ENCODE data around the gene DPF3. TPM values are rescaled to one million over a fixed set of nuclear protein-coding genes. Genes with fewer than 3 reads are reported as not detected.

Gene DPF3
- total RNA-seq, 1 donor from 2014 or later, result 1.1 TPM

DNA sequence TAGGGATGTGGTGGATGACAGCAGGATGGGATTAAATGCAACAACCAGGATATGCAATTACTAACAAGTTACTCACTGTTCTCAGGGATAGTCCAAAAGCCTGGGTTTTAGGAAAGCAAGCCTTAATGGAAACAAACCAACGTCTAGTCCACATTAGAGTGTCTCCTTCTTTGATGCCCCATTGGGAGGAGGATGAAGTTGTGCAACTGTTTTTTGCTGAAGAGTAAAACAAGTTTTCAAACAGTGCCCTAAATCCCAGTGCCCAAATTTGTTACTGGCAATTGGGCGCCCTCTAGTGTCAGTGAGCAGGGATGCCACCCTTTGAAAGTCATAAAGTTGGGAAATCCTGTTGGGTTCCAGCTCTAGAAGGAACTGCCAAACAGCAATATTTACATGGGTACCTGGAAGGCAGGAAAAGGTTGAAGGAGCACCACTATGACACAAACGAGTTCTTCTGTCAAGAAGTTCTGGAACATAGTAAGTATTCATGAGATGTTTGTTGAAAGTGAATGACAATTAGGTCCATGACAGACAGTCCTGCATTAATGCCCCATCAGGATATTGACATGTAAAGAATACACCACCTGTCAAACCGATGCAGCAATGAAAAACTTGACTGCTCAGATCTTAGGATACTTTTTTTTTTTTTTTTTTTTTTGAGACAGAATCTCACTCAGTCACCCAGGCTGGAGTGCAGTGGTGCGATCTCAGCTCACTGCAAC, 11.1 kb upstream of the DPF3 start:
- peak; percentile 96 for TF ChIP-seq CTCF (IDR thresholded peaks at IDR 0.05)
- Mint-ChIP-seq H3K4me1 (ENCODE audit: low read depth) (peaks cover 42% of the 10 kb centered on the region), H3K36me3 (ENCODE audit: low read depth) (no peaks in the 10 kb centered on the region), H3K27ac (ENCODE audit: unreplicated experiment) (no peak overlapping the region), H3K4me3 (ENCODE audit: unreplicated experiment) (no peak overlapping the region), H3K9me3 (ENCODE audit: low read depth) (peaks cover 6% of the 10 kb centered on the region), H3K27me3 (ENCODE audit: low read depth) (no peaks in the 10 kb centered on the region)
- DNase-seq (ENCODE audit: low spot score), result no peak

DNA sequence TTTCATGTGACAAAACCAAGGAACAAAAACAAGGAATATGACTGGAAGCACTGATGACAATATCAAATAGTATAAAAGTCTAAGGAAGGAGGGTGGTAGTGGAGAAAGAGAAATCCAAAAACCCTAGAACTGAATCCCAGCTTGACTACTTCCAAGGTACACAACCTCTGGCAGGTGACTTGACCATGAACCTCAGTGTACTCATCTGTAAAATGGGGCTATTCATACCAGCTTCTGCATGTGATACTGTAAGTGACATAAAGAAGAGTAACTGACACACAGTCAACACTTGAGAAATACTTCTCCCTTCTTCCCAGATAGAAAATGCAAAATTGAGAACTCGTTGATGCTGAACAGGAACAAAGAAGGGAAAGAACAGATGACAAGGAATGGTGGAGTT, 10.3 kb upstream of the DPF3 start:
- H3K4me3 Mint-ChIP-seq (ENCODE audit: unreplicated experiment), result no peak overlapping the region
- H3K27ac Mint-ChIP-seq (ENCODE audit: unreplicated experiment), result no peak overlapping the region
- TF ChIP-seq CTCF (IDR thresholded peaks at IDR 0.05), result no peak
- no peak for DNase-seq (ENCODE audit: low spot score)
- H3K36me3 Mint-ChIP-seq (ENCODE audit: low read depth), result no peaks in the 10 kb centered on the region
- no peaks in the 10 kb centered on the region for H3K27me3 Mint-ChIP-seq (ENCODE audit: low read depth)
- peaks cover 6% of the 10 kb centered on the region for H3K9me3 Mint-ChIP-seq (ENCODE audit: low read depth)
- H3K4me1 Mint-ChIP-seq (ENCODE audit: low read depth), result peaks cover 40% of the 10 kb centered on the region

DNA sequence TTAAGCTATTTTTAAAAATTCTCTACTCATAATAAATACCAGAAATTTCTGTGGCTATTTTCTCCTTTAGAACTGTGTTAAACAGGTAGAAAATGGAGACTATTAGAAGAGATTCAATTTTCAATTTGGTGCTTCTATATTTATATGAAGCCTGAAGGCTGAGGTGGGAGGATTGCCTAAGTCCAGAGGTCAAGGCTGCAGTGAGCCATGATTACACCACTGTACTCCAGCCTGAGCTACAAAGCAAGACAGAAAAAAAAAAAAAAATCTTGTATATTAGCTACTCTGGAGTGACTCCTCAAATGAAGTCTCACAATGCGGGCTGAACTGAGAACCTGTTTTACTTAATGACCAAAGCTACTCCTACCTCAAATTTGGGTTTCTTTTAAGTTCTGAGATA, 9.8 kb upstream of the DPF3 start:
- no peak overlapping the region for H3K4me3 Mint-ChIP-seq (ENCODE audit: unreplicated experiment)
- no peak overlapping the region for H3K27ac Mint-ChIP-seq (ENCODE audit: unreplicated experiment)
- H3K27me3 Mint-ChIP-seq (ENCODE audit: low read depth), result no peaks in the 10 kb centered on the region
- H3K4me1 Mint-ChIP-seq (ENCODE audit: low read depth), result peaks cover 36% of the 10 kb centered on the region
- no peak for TF ChIP-seq CTCF (IDR thresholded peaks at IDR 0.05)
- no peaks in the 10 kb centered on the region for H3K36me3 Mint-ChIP-seq (ENCODE audit: low read depth)
- no peak for DNase-seq (ENCODE audit: low spot score)
- H3K9me3 Mint-ChIP-seq (ENCODE audit: low read depth), result peaks cover 6% of the 10 kb centered on the region

- Mint-ChIP-seq H3K4me3 (ENCODE audit: unreplicated experiment) (no peak overlapping the region), H3K36me3 (ENCODE audit: low read depth) (no peaks in the 10 kb centered on the region), H3K27me3 (ENCODE audit: low read depth) (no peaks in the 10 kb centered on the region), H3K4me1 (ENCODE audit: low read depth) (peaks cover 30% of the 10 kb centered on the region), H3K27ac (ENCODE audit: unreplicated experiment) (no peak overlapping the region), H3K9me3 (ENCODE audit: low read depth) (peaks cover 6% of the 10 kb centered on the region)
- no peak for TF ChIP-seq CTCF (IDR thresholded peaks at IDR 0.05)
- no peak for DNase-seq (ENCODE audit: low spot score)
These were observed 9.1 kb upstream of the DPF3 start for GRCh38 chr14:72902801-72903530.

GRCh38 chr14:72901361-72901760, 7.5 kb upstream of the DPF3 start:
- TF ChIP-seq CTCF (IDR thresholded peaks at IDR 0.05), result no peak
- DNase-seq (ENCODE audit: low spot score), result no peak
- no peak overlapping the region for H3K4me3 Mint-ChIP-seq (ENCODE audit: unreplicated experiment)
- no peaks in the 10 kb centered on the region for H3K27me3 Mint-ChIP-seq (ENCODE audit: low read depth)
- no peaks in the 10 kb centered on the region for H3K36me3 Mint-ChIP-seq (ENCODE audit: low read depth)
- no peak overlapping the region for H3K27ac Mint-ChIP-seq (ENCODE audit: unreplicated experiment)
- peaks cover 6% of the 10 kb centered on the region for H3K9me3 Mint-ChIP-seq (ENCODE audit: low read depth)
- H3K4me1 Mint-ChIP-seq (ENCODE audit: low read depth), result peaks cover 14% of the 10 kb centered on the region
